ENCODE results near the gene B3GNT9.

The B3GNT9 gene

DNA sequence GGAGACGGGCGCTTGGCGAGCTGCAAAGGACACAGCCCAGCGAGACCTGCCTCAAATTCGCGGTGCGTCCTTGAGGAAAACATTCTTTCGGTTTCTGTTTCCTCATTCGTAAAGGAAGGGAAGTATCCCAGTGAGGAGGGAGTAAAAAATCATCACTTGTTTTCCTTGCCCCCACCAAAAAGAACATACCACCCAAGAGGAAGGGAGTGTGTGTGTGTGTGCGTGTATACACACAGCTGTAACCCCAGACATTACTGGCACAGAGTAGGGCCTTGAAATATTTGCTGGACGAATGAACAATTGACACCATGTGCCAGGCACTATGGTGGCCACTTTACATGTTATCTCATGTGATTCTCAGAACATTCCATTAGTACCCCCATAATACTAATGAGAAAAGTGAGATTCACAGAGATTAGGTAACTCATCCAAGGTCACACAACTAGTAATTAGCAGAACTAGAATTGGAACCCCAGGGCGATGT is 34.9 kb upstream of the B3GNT9 start:
- Histone ChIP-seq H3K9me3 (ENCODE audit: control insufficient read depth, insufficient read depth, low read length) (no peaks in the 10 kb centered on the region), H3K36me3 (ENCODE audit: control insufficient read depth, insufficient read depth, low read length) (peaks cover 5% of the 10 kb centered on the region; the same call in 1 of the 2 replicates), H3K27ac (ENCODE audit: low read length) (no peak overlapping the region), H3K4me1 (ENCODE audit: control insufficient read depth, insufficient read depth, low read length) (peaks cover 12% of the 10 kb centered on the region), H3K4me3 (ENCODE audit: low read length) (no peak overlapping the region), H3K27me3 (ENCODE audit: control insufficient read depth, insufficient read depth, low read length) (peaks cover 9% of the 10 kb centered on the region; the same call in 1 of the 2 replicates)
- DNase-seq (ENCODE audit: low read depth, low spot score), result no peak
- no CpG with 5 or more reads among the region's 12 CpGs for WGBS (ENCODE audit: insufficient coverage, insufficient read length)

DNA sequence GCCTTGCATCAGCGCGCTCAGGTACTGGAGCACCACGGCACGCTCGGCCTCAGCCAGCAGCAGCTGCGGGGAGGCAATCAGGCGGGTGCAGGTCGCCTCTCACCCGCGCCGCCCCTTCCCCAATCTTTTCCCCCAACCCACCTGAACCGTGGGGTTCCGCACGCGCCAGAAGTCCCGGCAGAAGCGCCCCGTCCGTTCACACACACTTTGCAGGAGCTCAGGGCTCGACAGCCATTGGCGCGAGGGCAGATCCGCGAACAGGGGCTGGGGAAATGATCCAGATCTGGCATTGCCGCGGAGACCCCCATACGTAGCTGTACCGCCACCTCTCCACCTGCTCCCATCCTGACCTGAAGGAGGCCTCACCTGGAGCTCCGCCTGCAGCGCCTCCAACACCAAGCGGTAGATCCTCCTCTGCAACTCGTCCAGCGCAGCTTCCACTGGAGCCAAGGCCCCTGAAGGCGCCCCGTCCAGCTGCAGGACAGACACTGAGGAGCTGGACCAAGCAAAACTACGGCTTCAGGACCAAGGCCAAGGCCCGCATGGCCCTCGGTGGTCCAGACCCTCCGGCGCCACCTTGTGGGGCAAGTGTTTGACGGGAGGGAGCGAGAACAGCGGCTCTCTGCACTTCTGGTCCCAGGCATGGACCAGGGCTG is 34.3 kb upstream of the B3GNT9 start:
- WGBS (ENCODE audit: insufficient coverage, insufficient read length), result no CpG with 5 or more reads among the region's 43 CpGs
- H3K9me3 ChIP-seq (ENCODE audit: control insufficient read depth, insufficient read depth, low read length), result no peaks in the 10 kb centered on the region
- H3K4me1 ChIP-seq (ENCODE audit: control insufficient read depth, insufficient read depth, low read length), result peaks cover 12% of the 10 kb centered on the region
- peak overlapping the region; percentile 96; the same call in 1 of the 2 replicates for H3K4me3 ChIP-seq (ENCODE audit: low read length)
- peaks cover 5% of the 10 kb centered on the region; the same call in 1 of the 2 replicates for H3K36me3 ChIP-seq (ENCODE audit: control insufficient read depth, insufficient read depth, low read length)
- peaks cover 9% of the 10 kb centered on the region; the same call in 1 of the 2 replicates for H3K27me3 ChIP-seq (ENCODE audit: control insufficient read depth, insufficient read depth, low read length)
- H3K27ac ChIP-seq (ENCODE audit: low read length), result no peak overlapping the region
- DNase-seq (ENCODE audit: low read depth, low spot score), result no peak

DNA sequence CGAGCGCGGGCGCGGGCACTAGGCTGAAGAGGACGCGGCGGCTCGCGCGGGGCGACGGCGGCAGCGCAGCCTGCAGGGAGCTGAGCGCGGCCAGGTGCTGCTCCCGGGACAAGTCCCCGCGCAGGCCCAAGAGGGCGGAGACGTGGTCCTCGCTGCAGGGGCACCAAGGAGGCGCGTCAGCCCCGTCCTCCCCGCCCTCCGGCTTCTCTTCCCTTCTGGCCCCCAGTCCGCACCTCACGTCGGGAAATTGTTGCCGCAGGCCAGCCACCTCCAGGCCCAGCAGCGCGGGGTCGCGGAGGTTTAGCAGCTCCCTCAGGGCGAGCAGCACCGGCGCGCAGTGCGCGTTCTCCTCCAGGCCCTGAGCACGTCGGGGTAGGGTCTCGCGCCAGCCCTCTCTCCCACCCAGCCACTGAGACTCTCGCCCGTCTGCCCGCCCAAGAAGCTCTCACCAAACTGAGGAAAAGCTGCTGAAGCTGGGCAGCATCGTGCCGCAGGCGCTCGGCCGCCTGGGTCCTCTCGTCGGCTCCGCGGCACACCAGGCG is 33.7 kb upstream of the B3GNT9 start:
- H3K9me3 ChIP-seq (ENCODE audit: control insufficient read depth, insufficient read depth, low read length), result no peaks in the 10 kb centered on the region
- WGBS (ENCODE audit: insufficient coverage, insufficient read length), result no CpG with 5 or more reads among the region's 59 CpGs
- H3K36me3 ChIP-seq (ENCODE audit: control insufficient read depth, insufficient read depth, low read length), result peaks cover 5% of the 10 kb centered on the region; the same call in 1 of the 2 replicates
- H3K27me3 ChIP-seq (ENCODE audit: control insufficient read depth, insufficient read depth, low read length), result peaks cover 9% of the 10 kb centered on the region; the same call in 1 of the 2 replicates
- no peak for DNase-seq (ENCODE audit: low read depth, low spot score)
- no peak overlapping the region for H3K27ac ChIP-seq (ENCODE audit: low read length)
- H3K4me1 ChIP-seq (ENCODE audit: control insufficient read depth, insufficient read depth, low read length), result peaks cover 12% of the 10 kb centered on the region
- peak overlapping the region; percentile 96; the same call in 1 of the 2 replicates for H3K4me3 ChIP-seq (ENCODE audit: low read length)

DNA sequence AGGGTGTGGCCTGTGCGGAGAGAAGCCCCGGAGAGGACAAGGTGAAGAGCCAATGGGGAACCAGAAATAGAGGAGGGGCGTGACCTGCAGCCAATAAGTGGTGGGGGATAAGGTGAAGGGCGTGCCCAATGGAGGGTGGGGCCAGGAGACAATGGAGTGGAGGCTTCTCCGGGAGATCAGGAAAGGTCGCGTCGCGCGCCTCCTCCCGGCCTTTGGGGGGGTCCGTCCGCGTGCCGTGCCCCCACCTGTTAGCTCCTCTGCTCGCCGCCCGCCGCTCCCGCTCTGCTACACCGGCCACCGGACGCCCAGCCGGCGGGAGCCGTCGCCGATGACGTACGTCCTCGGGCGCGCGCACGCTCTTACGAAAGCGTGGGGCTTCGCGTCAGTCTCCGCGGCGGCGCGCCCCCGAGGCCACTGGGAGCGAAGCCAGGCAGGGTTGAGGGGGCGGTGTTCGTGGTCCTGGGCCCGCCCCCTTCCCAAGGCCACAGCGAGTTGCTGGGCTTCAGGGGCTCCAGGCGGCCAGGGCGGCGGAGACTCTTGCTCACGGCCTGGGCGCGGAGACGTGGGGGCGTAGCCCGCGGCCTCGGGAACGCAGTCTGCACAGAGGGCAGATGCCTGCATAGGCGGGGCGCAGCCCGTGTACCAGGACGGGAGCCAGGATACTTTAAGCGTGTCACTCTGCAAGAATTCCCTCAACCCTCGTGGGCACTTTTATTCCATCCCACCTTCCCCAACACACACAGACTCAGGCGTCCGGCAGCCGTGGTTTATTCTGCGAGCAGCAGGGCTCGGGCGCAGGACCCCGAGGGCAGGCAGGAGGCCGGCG is 33.0 kb upstream of the B3GNT9 start, which contains the start of gene MATCAP1:
TSS of gene MATCAP1 (minus strand) at position 337 of the 826 bp plus-strand sequence. CDS start 3,353 bp downstream, outside the sequence.
- WGBS (ENCODE audit: insufficient coverage, insufficient read length), result no CpG with 5 or more reads among the region's 77 CpGs
- Histone ChIP-seq H3K4me1 (ENCODE audit: control insufficient read depth, insufficient read depth, low read length) (peaks cover 12% of the 10 kb centered on the region), H3K27ac (ENCODE audit: low read length) (no peak within 1 kb of the TSS), H3K36me3 (ENCODE audit: control insufficient read depth, insufficient read depth, low read length) (peaks cover 5% of the 10 kb centered on the region; the same call in 1 of the 2 replicates), H3K9me3 (ENCODE audit: control insufficient read depth, insufficient read depth, low read length) (no peaks in the 10 kb centered on the region), H3K4me3 (ENCODE audit: low read length) (peak within 1 kb of the TSS; percentile 96; the same call in 1 of the 2 replicates), H3K27me3 (ENCODE audit: control insufficient read depth, insufficient read depth, low read length) (peaks cover 9% of the 10 kb centered on the region; the same call in 1 of the 2 replicates)
- DNase-seq (ENCODE audit: low read depth, low spot score), result no peak

DNA sequence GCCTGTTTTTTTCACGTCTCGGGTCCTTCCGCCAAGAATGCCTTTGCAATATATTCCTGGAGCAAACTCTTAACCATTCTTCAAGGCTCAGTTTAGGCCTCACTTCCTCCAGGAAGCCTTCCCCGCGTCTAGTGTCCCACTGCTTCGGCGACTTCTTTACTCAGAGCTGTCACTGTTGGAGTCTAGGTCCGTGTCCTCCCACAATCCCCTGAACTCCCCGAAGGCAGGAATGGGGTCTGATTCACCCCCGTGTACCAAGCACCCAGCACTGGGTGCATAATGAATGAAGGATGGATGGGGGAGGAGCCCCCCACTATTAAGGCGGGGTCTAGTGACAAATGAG is 32.5 kb upstream of the B3GNT9 start:
- Histone ChIP-seq H3K27ac (ENCODE audit: low read length) (no peak overlapping the region), H3K27me3 (ENCODE audit: control insufficient read depth, insufficient read depth, low read length) (peaks cover 9% of the 10 kb centered on the region; the same call in 1 of the 2 replicates), H3K9me3 (ENCODE audit: control insufficient read depth, insufficient read depth, low read length) (no peaks in the 10 kb centered on the region), H3K36me3 (ENCODE audit: control insufficient read depth, insufficient read depth, low read length) (peaks cover 5% of the 10 kb centered on the region; the same call in 1 of the 2 replicates), H3K4me3 (ENCODE audit: low read length) (peak overlapping the region; percentile 96; the same call in 1 of the 2 replicates), H3K4me1 (ENCODE audit: control insufficient read depth, insufficient read depth, low read length) (peaks cover 12% of the 10 kb centered on the region)
- WGBS (ENCODE audit: insufficient coverage, insufficient read length), result no CpG with 5 or more reads among the region's 11 CpGs
- DNase-seq (ENCODE audit: low read depth, low spot score), result no peak

DNA sequence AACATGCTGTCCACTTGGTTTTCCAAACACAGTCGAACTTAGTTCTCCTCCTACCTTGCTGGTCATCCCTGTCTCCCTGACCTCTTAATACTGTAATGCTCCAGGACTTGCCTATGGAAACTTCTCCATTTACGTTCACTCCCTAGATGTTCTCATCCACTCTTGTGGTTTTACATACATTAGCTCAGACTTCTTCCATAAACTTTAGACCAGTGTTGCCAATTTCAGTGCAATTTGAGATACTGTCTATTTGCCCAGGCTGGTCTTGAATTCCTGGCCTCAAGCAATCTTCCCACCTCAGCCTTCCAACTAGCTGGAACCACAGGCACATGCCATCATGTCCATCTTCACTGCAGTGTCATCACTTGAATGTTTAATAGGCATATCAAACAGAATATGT is 31.5 kb upstream of the B3GNT9 start:
- H3K4me3 ChIP-seq (ENCODE audit: low read length), result no peak overlapping the region
- DNase-seq (ENCODE audit: low read depth, low spot score), result no peak
- H3K9me3 ChIP-seq (ENCODE audit: control insufficient read depth, insufficient read depth, low read length), result no peaks in the 10 kb centered on the region
- no peak overlapping the region for H3K27ac ChIP-seq (ENCODE audit: low read length)
- peaks cover 5% of the 10 kb centered on the region; the same call in 1 of the 2 replicates for H3K36me3 ChIP-seq (ENCODE audit: control insufficient read depth, insufficient read depth, low read length)
- peaks cover 11% of the 10 kb centered on the region; the same call in 1 of the 2 replicates for H3K27me3 ChIP-seq (ENCODE audit: control insufficient read depth, insufficient read depth, low read length)
- H3K4me1 ChIP-seq (ENCODE audit: control insufficient read depth, insufficient read depth, low read length), result peaks cover 12% of the 10 kb centered on the region
- WGBS (ENCODE audit: insufficient coverage, insufficient read length), result no CpG with 5 or more reads among the region's 2 CpGs

DNA sequence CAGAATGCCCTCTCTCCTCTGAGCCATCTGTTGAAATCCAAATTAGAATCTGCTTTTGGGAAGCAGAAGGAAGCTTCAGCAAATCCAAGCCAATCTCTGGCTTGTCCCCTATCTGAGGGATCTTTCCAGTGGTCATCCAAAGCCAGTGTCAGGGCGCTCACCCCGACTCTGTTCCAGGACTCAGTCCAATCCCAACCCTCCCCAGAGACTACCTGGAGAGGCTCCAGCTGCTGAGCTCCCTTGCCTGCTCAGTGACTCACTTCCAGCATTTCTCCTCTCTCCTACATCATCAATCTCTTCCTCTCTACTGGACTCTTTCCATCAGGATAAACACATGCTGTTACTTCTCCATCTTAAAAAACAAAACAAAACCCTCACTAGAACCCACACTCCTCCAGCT is 30.5 kb upstream of the B3GNT9 start:
- Histone ChIP-seq H3K36me3 (ENCODE audit: control insufficient read depth, insufficient read depth, low read length) (peaks cover 5% of the 10 kb centered on the region; the same call in 1 of the 2 replicates), H3K27ac (ENCODE audit: low read length) (no peak overlapping the region), H3K9me3 (ENCODE audit: control insufficient read depth, insufficient read depth, low read length) (no peaks in the 10 kb centered on the region), H3K4me3 (ENCODE audit: low read length) (no peak overlapping the region), H3K27me3 (ENCODE audit: control insufficient read depth, insufficient read depth, low read length) (peaks cover 17% of the 10 kb centered on the region; the same call in 1 of the 2 replicates), H3K4me1 (ENCODE audit: control insufficient read depth, insufficient read depth, low read length) (peaks cover 11% of the 10 kb centered on the region; the same call in 1 of the 2 replicates)
- no peak for DNase-seq (ENCODE audit: low read depth, low spot score)
- no CpG with 5 or more reads among the region's 2 CpGs for WGBS (ENCODE audit: insufficient coverage, insufficient read length)

DNA sequence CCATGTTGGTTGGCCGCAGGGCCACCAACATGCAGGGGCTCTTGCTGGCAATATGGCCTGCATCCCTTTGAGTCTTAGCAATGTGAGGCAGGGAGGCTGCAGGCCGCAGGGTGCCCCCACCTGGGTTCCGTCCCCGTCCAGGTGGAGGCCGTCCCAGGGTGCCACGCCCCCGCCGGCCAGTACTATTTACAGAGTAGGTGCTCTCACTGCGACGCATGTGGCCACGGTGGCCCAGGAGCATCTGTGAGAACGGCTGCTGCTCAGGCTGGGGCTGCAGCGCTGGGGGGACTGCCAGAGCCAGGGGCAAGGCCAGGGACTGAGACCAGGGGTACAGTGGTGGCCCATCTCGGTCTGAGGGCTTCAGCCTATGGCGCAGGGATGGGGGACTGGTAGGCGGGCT is 29.4 kb upstream of the B3GNT9 start:
- Histone ChIP-seq H3K4me3 (ENCODE audit: low read length) (no peak overlapping the region), H3K9me3 (ENCODE audit: control insufficient read depth, insufficient read depth, low read length) (no peaks in the 10 kb centered on the region), H3K36me3 (ENCODE audit: control insufficient read depth, insufficient read depth, low read length) (peaks cover 5% of the 10 kb centered on the region; the same call in 1 of the 2 replicates), H3K27me3 (ENCODE audit: control insufficient read depth, insufficient read depth, low read length) (peaks cover 24% of the 10 kb centered on the region), H3K27ac (ENCODE audit: low read length) (no peak overlapping the region), H3K4me1 (ENCODE audit: control insufficient read depth, insufficient read depth, low read length) (peaks cover 10% of the 10 kb centered on the region; the same call in 1 of the 2 replicates)
- WGBS (ENCODE audit: insufficient coverage, insufficient read length), result no CpG with 5 or more reads among the region's 16 CpGs
- no peak for DNase-seq (ENCODE audit: low read depth, low spot score)

DNA sequence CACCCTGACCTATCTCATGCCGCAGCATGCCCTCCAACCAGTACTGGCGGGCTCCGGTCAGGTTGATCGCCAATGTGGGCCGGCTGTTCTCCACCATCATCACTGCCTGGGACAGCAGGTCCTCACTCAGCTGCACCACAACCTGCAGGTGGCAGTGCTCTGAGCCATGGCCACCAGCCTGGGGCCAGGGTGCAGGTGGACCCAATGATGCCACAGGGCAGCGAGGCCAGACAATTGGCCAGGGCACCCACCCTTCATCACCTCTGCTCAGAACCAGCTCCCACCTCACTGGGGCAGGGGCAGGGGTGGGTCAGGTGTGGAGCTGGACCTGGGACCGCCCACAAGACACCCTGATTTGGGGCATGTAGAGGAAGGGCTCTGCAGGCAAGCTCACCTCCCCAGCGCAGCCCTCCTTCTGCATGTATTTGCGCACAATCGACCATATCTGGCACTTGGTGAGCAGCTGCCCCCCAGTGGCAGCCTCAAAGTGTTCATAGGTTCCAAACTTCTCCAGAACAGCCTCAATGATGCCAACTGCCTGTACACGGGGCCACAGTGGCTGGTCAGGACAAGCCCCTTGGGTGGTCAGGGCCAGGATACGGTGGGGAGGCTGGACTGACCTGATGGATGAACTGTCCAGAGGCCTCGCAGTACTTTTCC is 28.8 kb upstream of the B3GNT9 start:
- Histone ChIP-seq H3K27ac (ENCODE audit: low read length) (no peak overlapping the region), H3K9me3 (ENCODE audit: control insufficient read depth, insufficient read depth, low read length) (no peaks in the 10 kb centered on the region), H3K4me1 (ENCODE audit: control insufficient read depth, insufficient read depth, low read length) (peaks cover 4% of the 10 kb centered on the region; the same call in 1 of the 2 replicates), H3K27me3 (ENCODE audit: control insufficient read depth, insufficient read depth, low read length) (peaks cover 24% of the 10 kb centered on the region), H3K36me3 (ENCODE audit: control insufficient read depth, insufficient read depth, low read length) (peaks cover 3% of the 10 kb centered on the region; the same call in 1 of the 2 replicates), H3K4me3 (ENCODE audit: low read length) (no peak overlapping the region)
- no CpG with 5 or more reads among the region's 13 CpGs for WGBS (ENCODE audit: insufficient coverage, insufficient read length)
- no peak for DNase-seq (ENCODE audit: low read depth, low spot score)

All from iPS DF 6.9 (cell line).